GM12872 (cell line): ENCODE results near the gene TRMT10B.

Experiments used
- CTCF ChIP-seq: IDR thresholded peaks from 3 replicates; pipeline ENCODE4 v1.5.1; 2011; ENCODE audit warnings: low read depth, mild to moderate bottlenecking, low read length, moderate library complexity; ENCODE audit not compliant: insufficient read depth

TRMT10B gene

GRCh38 chr9:37753489-37754190 is at the start of gene TRMT10B:
TSS of gene TRMT10B (plus strand) at chr9:37753805. CDS start at chr9:37761932, 8,127 bp downstream.
- TF ChIP-seq CTCF: no peak

- no peak for TF ChIP-seq CTCF
Observed at GRCh38 chr9:37705787-37706186, 47.8 kb upstream of the TRMT10B start.

GRCh38 chr9:37706290-37706689 is 47.3 kb upstream of the TRMT10B start:
- TF ChIP-seq CTCF: no peak

GRCh38 chr9:37707748-37708147 is 45.9 kb upstream of the TRMT10B start:
- TF ChIP-seq CTCF: no peak

GRCh38 chr9:37710046-37710445 is 43.6 kb upstream of the TRMT10B start:
- no peak for TF ChIP-seq CTCF

- TF ChIP-seq CTCF: no peak
Observed at GRCh38 chr9:37715260-37715659, 38.3 kb upstream of the TRMT10B start.

- TF ChIP-seq CTCF: no peak
Observed at GRCh38 chr9:37715991-37716505, 37.6 kb upstream of the TRMT10B start.
